C4-2B (cell line): ENCODE data around the gene PDGFD.

Source experiments
- ZFX ChIP-seq: fragments of 450-650 bp; IDR thresholded peaks from 2 replicates; pipeline ENCODE4 v1.6.1; 2017
- TF ChIP-seq, protein P1 (sequence below): fragments of 450-650 bp; conservative IDR thresholded peaks from 2 replicates; pipeline ENCODE4 v1.5.1; 2017; ENCODE audit warnings: mild to moderate bottlenecking

DNA sequence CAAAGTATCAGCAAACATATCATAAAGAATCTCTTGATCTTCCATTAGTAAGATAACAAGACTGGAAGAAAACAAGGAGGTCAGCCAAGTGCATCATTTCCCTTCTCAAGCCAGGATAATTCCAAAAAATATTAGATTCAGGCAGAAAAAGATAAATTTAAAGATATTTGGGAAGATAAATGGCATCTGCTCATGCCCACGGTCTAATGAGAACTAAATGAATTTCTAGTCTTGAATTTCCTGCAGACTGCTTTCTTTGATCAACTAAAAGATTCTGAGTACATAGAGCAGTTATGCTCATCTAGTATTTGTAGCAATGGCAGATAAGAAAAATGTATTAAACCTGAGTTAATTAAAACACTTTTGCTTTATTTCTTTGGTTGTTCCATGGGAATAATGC, 96.4 kb downstream of the PDGFD start:
- TF ChIP-seq, protein P1, sequence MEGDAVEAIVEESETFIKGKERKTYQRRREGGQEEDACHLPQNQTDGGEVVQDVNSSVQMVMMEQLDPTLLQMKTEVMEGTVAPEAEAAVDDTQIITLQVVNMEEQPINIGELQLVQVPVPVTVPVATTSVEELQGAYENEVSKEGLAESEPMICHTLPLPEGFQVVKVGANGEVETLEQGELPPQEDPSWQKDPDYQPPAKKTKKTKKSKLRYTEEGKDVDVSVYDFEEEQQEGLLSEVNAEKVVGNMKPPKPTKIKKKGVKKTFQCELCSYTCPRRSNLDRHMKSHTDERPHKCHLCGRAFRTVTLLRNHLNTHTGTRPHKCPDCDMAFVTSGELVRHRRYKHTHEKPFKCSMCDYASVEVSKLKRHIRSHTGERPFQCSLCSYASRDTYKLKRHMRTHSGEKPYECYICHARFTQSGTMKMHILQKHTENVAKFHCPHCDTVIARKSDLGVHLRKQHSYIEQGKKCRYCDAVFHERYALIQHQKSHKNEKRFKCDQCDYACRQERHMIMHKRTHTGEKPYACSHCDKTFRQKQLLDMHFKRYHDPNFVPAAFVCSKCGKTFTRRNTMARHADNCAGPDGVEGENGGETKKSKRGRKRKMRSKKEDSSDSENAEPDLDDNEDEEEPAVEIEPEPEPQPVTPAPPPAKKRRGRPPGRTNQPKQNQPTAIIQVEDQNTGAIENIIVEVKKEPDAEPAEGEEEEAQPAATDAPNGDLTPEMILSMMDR, result no peak
- no peak for TF ChIP-seq ZFX
